SH-SY5Y (cell line): ENCODE measurements around the gene CEP290.

ENCODE experiments used
- GATA2 ChIP-seq: IDR thresholded peaks from 2 replicates; pipeline ENCODE4 v1.6.1; 2011; ENCODE audit warnings: mild to moderate bottlenecking, low read depth, low read length
- GATA3 ChIP-seq: IDR thresholded peaks from 2 replicates; pipeline ENCODE4 v1.6.1; 2011; ENCODE audit warnings: low read depth, mild to moderate bottlenecking, low read length, moderate library complexity

DNA sequence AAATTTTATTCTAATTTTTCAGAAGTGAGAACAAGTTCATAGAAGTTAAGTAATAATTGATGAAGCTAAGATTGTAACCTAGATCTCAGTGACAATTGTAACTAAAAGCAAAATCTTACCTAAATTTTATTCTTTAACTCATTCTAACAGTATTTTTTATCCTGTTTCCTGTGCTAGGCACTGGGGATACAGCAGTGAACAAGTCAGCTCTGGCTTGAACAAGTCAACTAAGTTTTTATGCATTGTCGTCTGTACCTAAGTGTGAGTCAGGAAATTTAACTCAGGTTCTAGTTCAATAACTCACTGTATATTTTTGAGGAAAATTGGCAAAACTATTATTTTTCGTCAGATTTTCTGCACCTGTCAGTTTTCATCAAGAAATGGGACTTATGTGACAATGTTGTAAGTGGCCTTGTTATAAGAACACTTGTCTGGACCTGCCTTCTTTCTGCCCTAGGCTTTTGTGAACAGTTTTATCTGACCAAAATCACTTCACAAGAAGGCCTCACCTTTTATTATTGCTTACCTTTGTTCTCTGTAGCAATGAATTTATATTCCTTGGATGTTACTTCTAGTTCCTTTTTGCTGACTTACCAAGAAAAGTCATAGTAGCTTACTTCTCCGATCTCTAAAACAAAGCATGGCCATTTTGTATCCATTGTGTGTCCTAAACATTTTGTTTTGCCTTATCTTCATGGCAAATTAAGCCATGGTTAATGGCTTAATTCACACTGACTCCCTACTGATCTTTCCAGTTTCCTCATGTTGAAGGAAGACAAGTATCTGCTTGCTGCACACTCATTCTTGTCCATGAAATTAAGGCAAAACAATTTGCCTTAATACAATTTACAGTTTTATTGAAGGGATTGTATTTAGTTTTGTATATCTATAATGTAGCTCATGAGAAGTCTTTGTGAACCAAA is 2.9 kb upstream of the CEP290 start:
- TF ChIP-seq GATA3: no peak
- no peak for TF ChIP-seq GATA2
